WTC11 (cell line): ENCODE results near the gene NLRP14. TPM values are rescaled to one million over a fixed set of nuclear protein-coding genes. Genes with fewer than 3 reads are reported as not detected.
A peak's percentile ranks its signal among the peaks of the same experiment; 100 is the strongest.

Source experiments
- ATAC-seq: fragments of 200-7000 bp; cut with Tn5 transposase; 2 replicates; pipeline ENCODE4 v1.10.0; 2021; ENCODE audit warnings: mild to moderate bottlenecking, moderate library complexity
- CTCF ChIA-PET: fragments of 300-600 bp; sonication (Branson Sonifier 250); formaldehyde crosslinking; loops from one replicate; lab custom pipeline; 2021; ENCODE audit warnings: antibody characterized with exemption; lab: Charles Lee
- POLR2A ChIA-PET: fragments of 350-600 bp; sonication (Branson Sonifier 250); formaldehyde crosslinking; loops from one replicate; lab custom pipeline; 2021; ENCODE audit warnings: antibody characterized with exemption; lab: Charles Lee
- DNase-seq: peaks from one replicate; pipeline ENCODE4 v3.0.0; 2021; ENCODE audit warnings: low spot score
- H3K27ac Mint-ChIP-seq: 2 replicates; pipeline ENCODE4 v1.8.0; 2021; ENCODE audit warnings: mixed read lengths
- H3K27me3 Mint-ChIP-seq: 2 replicates; pipeline ENCODE4 v1.8.0; 2021; ENCODE audit warnings: low read depth, mild to moderate bottlenecking, moderate library complexity, mixed read lengths
- H3K36me3 Mint-ChIP-seq: 2 replicates; pipeline ENCODE4 v1.8.0; 2021; ENCODE audit warnings: mixed read lengths
- H3K4me1 Mint-ChIP-seq: 2 replicates; pipeline ENCODE4 v1.8.0; 2022; ENCODE audit warnings: mixed read lengths
- H3K4me3 Mint-ChIP-seq: 2 replicates; pipeline ENCODE4 v1.8.0; 2021; ENCODE audit warnings: mild to moderate bottlenecking, moderate library complexity, mixed read lengths
- H3K9me3 Mint-ChIP-seq: 2 replicates; pipeline ENCODE4 v1.8.0; 2021; ENCODE audit warnings: mixed read lengths
- ATF1 ChIP-seq: sonication (generic); formaldehyde crosslinking; IDR thresholded peaks from 2 replicates; pipeline ENCODE4 v1.8.1; 2023; ENCODE audit warnings: mild to moderate bottlenecking, moderate library complexity, missing genetic modification reagents
- CBFB ChIP-seq: sonication (generic); formaldehyde crosslinking; IDR thresholded peaks from 2 replicates; pipeline ENCODE4 v1.8.1; 2022; ENCODE audit warnings: mild to moderate bottlenecking, low read depth, missing genetic modification reagents
- FOXJ3 ChIP-seq: sonication (generic); formaldehyde crosslinking; IDR thresholded peaks from 2 replicates; pipeline ENCODE4 v1.9.0; 2021; ENCODE audit warnings: missing genetic modification reagents, mild to moderate bottlenecking, borderline replicate concordance
- FOXP4 ChIP-seq: sonication (generic); formaldehyde crosslinking; IDR thresholded peaks from 2 replicates; pipeline ENCODE4 v1.8.0; 2022; ENCODE audit warnings: mild to moderate bottlenecking, missing genetic modification reagents
- STAT6 ChIP-seq: sonication (generic); formaldehyde crosslinking; conservative IDR thresholded peaks from 2 replicates; pipeline ENCODE4 v1.8.1; 2023; ENCODE audit warnings: mild to moderate bottlenecking, low read depth, missing genetic modification reagents, moderate library complexity
- TEAD1 ChIP-seq: sonication (generic); formaldehyde crosslinking; IDR thresholded peaks from 2 replicates; pipeline ENCODE4 v1.8.0; 2022; ENCODE audit warnings: mild to moderate bottlenecking, missing genetic modification reagents
- ZNF317 ChIP-seq: sonication (generic); formaldehyde crosslinking; IDR thresholded peaks from 2 replicates; pipeline ENCODE4 v1.8.1; 2023; ENCODE audit warnings: low read depth, mild to moderate bottlenecking, moderate library complexity, missing genetic modification reagents, borderline replicate concordance
- ZNF425 ChIP-seq: fragments of 250-450 bp; sonication (Bioruptor Pico); conservative IDR thresholded peaks from 2 replicates; pipeline ENCODE4 v1.9.0; 2021; ENCODE audit warnings: mild to moderate bottlenecking
- total RNA-seq: library from RNA; stranded (reverse); gene quantifications from 3 replicates; pipeline ENCODE4 v1.2.3, GENCODE V29; 2021
- TF ChIP-seq, protein P1 (sequence below): fragments of 250-450 bp; sonication (Bioruptor Pico); IDR thresholded peaks from 2 replicates; pipeline ENCODE4 v1.9.0; 2021; ENCODE audit warnings: moderate library complexity, mild to moderate bottlenecking, inconsistent platforms, borderline replicate concordance
- TF ChIP-seq, protein P2 (sequence below): sonication (generic); formaldehyde crosslinking; IDR thresholded peaks from 2 replicates; pipeline ENCODE4 v1.8.0; 2022; ENCODE audit warnings: mild to moderate bottlenecking, missing genetic modification reagents
- TF ChIP-seq, protein P3 (sequence below): sonication (generic); formaldehyde crosslinking; IDR thresholded peaks from 2 replicates; pipeline ENCODE4 v1.8.1; 2023; ENCODE audit warnings: mild to moderate bottlenecking, missing genetic modification reagents

Gene NLRP14
- total RNA-seq, 1 experiment from 2014 or later = 0.07 TPM

- TF ChIP-seq, protein P1, sequence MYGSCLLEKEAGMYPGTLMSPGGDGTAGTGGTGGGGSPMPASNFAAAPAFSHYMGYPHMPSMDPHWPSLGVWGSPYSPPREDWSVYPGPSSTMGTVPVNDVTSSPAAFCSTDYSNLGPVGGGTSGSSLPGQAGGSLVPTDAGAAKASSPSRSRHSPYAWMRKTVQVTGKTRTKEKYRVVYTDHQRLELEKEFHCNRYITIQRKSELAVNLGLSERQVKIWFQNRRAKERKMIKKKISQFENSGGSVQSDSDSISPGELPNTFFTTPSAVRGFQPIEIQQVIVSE (CRISPR knock-in tag) = no peak
- no peak for TF ChIP-seq CBFB (CRISPR knock-in tag)
- TF ChIP-seq FOXP4 (CRISPR knock-in tag) = no peak
- no peak for TF ChIP-seq FOXJ3 (CRISPR knock-in tag)
- no peak for TF ChIP-seq ZNF425
- TF ChIP-seq STAT6 (CRISPR knock-in tag) = no peak
- TF ChIP-seq, protein P2, sequence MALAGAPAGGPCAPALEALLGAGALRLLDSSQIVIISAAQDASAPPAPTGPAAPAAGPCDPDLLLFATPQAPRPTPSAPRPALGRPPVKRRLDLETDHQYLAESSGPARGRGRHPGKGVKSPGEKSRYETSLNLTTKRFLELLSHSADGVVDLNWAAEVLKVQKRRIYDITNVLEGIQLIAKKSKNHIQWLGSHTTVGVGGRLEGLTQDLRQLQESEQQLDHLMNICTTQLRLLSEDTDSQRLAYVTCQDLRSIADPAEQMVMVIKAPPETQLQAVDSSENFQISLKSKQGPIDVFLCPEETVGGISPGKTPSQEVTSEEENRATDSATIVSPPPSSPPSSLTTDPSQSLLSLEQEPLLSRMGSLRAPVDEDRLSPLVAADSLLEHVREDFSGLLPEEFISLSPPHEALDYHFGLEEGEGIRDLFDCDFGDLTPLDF (CRISPR knock-in tag) = no peak
Measured at GRCh38 chr11:7081441-7081840, 61.2 kb downstream of the NLRP14 start (continued).

DNA sequence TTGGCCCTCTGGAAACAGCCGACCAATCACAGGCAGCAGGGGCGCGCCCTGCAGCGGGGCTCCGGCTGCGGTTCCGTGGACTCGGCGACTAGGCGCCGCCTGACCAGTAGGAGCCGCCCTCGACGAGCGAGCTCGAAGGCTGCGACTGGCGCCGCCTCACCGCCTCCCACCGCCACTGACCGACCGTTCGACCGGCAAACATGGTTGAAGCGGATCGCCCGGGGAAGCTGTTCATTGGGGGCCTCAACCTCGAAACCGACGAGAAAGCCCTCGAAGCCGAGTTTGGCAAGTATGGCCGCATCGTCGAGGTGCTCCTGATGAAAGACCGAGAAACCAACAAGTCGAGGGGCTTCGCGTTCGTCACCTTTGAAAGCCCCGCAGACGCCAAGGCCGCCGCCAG is 68.6 kb downstream of the NLRP14 start, which contains the start of gene RBMXL2:
Gene RBMXL2, plus strand, starts transcription at position 78 of the 400 bp plus-strand sequence. Its CDS starts 123 bp downstream, at position 201.
- peak; percentile 29 for DNase-seq
- POLR2A ChIA-PET = no interaction called here
- Mint-ChIP-seq H3K27me3 (no peaks in the 10 kb centered on the region; the same call in 1 of the 2 replicates), H3K4me3 (no peak within 1 kb of the TSS), H3K36me3 (no peaks in the 10 kb centered on the region), H3K9me3 (peaks cover 9% of the 10 kb centered on the region; the same call in 1 of the 2 replicates), H3K4me1 (no peaks in the 10 kb centered on the region), H3K27ac (no peak within 1 kb of the TSS)
- CTCF ChIA-PET = no interaction called here
- TF ChIP-seq ATF1 (CRISPR knock-in tag) (no peak), ZNF317 (CRISPR knock-in tag) (no peak), TEAD1 (CRISPR knock-in tag) (no peak)
- TF ChIP-seq, protein P3, sequence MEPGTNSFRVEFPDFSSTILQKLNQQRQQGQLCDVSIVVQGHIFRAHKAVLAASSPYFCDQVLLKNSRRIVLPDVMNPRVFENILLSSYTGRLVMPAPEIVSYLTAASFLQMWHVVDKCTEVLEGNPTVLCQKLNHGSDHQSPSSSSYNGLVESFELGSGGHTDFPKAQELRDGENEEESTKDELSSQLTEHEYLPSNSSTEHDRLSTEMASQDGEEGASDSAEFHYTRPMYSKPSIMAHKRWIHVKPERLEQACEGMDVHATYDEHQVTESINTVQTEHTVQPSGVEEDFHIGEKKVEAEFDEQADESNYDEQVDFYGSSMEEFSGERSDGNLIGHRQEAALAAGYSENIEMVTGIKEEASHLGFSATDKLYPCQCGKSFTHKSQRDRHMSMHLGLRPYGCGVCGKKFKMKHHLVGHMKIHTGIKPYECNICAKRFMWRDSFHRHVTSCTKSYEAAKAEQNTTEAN (CRISPR knock-in tag) = no peak
- peak; percentile 88 for ATAC-seq
